22Rv1 (cell line): ENCODE data around the gene YAP1.

Experiments
- CTCF ChIP-seq: fragments of 450-650 bp; IDR thresholded peaks from 2 replicates; pipeline ENCODE4 v1.5.1; 2017; ENCODE audit warnings: mild to moderate bottlenecking
- ZFX ChIP-seq: fragments of 450-650 bp; IDR thresholded peaks from 2 replicates; pipeline ENCODE4 v1.6.1; 2017; ENCODE audit warnings: antibody characterized with exemption, borderline replicate concordance

DNA sequence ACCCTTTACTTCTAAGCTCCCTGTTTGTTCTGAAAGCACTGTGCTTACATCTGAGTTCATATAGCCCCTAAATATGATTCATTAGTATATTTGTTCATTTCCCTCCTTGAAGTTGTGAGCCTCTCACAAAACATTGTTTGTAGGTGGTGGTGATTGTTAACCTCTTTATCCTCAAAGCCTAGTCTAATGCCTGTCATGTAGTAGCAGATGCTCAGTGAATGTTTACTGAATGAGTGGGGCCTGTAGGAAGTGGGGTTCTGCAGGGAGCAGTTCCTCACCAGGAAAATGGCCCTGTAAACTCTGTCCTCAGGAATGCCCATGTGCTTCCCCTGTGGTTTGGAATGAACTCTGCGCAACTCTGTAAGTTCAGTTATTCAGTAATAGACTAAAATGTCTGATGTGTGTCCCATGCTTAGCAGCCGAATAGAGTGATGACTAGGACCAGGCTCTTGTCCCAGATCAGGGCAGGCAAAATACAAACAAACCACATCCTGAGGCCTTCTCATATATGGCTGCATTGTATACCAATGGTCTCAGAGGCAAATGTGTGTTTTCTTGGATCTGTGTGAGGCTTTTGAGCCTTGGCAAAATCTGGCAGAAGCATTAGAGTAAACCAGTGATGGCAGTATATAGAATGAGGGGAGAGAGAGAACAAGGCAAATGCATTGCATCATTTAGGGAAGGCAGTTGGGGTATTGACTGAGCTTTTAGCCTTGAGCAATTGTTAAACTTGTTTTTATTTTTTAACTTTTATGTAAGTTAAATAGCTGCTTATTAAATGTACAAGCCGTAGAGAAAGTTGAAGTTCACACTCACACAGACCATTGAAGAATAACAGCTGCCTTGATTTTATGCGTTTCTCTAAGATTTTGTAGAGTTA, 115.7 kb downstream of the YAP1 start:
- TF ChIP-seq CTCF (no peak), ZFX (no peak)
